Sigmoid colon (tissue), 7 donors: ENCODE results near the gene NPTN. TPM values are rescaled to one million over a fixed set of nuclear protein-coding genes. Genes with fewer than 3 reads are reported as not detected.

Experiments used
- DNase-seq: peaks from one replicate; pipeline ENCODE4 v3.0.0-alpha.2; 2019
- H3K27ac ChIP-seq, 4 donors: fragments of 200-600 bp; sonication (generic); one replicate each; pipeline ENCODE4 v1.5.1; 2016 to 2019; ENCODE audit warnings: mild to moderate bottlenecking in 1 of 4
- H3K27me3 ChIP-seq, 3 donors: fragments of 200-600 bp; sonication (generic); one replicate each; pipeline ENCODE4 v1.5.1; 2019; ENCODE audit warnings: mild to moderate bottlenecking in 1 of 3
- H3K36me3 ChIP-seq, 4 donors: fragments of 200-600 bp; sonication (generic); one replicate each; pipeline ENCODE4 v1.5.1; 2016 to 2019
- H3K4me1 ChIP-seq, 4 donors: fragments of 200-600 bp; sonication (generic); one replicate each; pipeline ENCODE4 v1.5.1; 2017 to 2019
- H3K4me3 ChIP-seq, 4 donors: fragments of 200-600 bp; sonication (generic); one replicate each; pipeline ENCODE4 v1.5.1; 2017 to 2019; ENCODE audit warnings: mild to moderate bottlenecking in 2 of 4, moderate library complexity in 1 of 4
- H3K9me3 ChIP-seq, 4 donors: fragments of 200-600 bp in 3 of 4; sonication (generic) in 3 of 4; one replicate each; pipeline versions ENCODE4 v1.5.1 to v1.6.1; 2013 to 2019
- CTCF ChIP-seq, 4 experiments: fragments of 450-650 bp in 3 of 4; fragments of 200-600 bp in 1 of 4; IDR thresholded peaks; one replicate each; pipeline ENCODE4 v1.5.1; 2016 to 2019; ENCODE audit warnings: antibody characterized with exemption in 4 of 4, mild to moderate bottlenecking in 3 of 4, moderate library complexity in 2 of 4
- EP300 ChIP-seq, 4 donors: sonication (generic); formaldehyde crosslinking; IDR thresholded peaks; one replicate each; pipeline ENCODE4 v1.6.1; 2017; ENCODE audit warnings: antibody characterized with exemption in 4 of 4
- POLR2A ChIP-seq, 2 donors: fragments of 450-650 bp; IDR thresholded peaks; one replicate each; pipeline ENCODE4 v1.6.1; 2016; ENCODE audit warnings: antibody characterized with exemption in 2 of 2, mild to moderate bottlenecking in 2 of 2, moderate library complexity in 2 of 2
- POLR2AphosphoS5 ChIP-seq, 4 donors: sonication (generic); formaldehyde crosslinking; IDR thresholded peaks; one replicate each; pipeline ENCODE4 v1.6.1; 2017; ENCODE audit warnings: antibody characterized with exemption in 4 of 4
- WGBS, 2 donors: extraction: QIAGEN DNeasy Blood & Tissue Kit; methylation state at CpG; one replicate each; pipeline ENCODE4 v1.1.7; 2013; 5-methylcytosine and 5-hydroxymethylcytosine counted together
- intact Hi-C: fragments of 100-400 bp; cut with DNase I; formaldehyde crosslinking; loops from one replicate; pipeline ENCODE4 v1.15.1; 2023
- polyA plus RNA-seq, 3 donors: library from polyadenylated mRNA; stranded (reverse); fragments of 200-250 nt; gene quantifications; one replicate each; pipeline ENCODE4 v1.2.3, GENCODE V29; 2013
- total RNA-seq, 4 donors: library from RNA; depleted of rRNA; stranded (reverse); fragments of >200 nt; gene quantifications; one replicate each; pipeline ENCODE4 v1.1.0, GENCODE V29; 2016
- donor health status: healthy with polysubstance abuse.
- donor health status: Bipolar disorder and iron deficiency.
- donor health status: healthy.

Gene NPTN
- total and polyA plus RNA-seq, 7 donors: 40.8 to 320 (median 216) TPM

- peak overlapping the region in 3 of 4 donors; percentile 84 to 89 (median 85) for H3K27ac ChIP-seq
- H3K36me3 ChIP-seq: peaks cover 0 to 8% (median 1%) of the 10 kb centered on the region in 4 donors
- H3K4me1 ChIP-seq: peaks cover 0 to 92% (median 88%) of the 10 kb centered on the region in 4 donors
- no peak for DNase-seq
- no peaks in the 10 kb centered on the region for H3K27me3 ChIP-seq
- intact Hi-C loops: no loop called here
- no peaks in the 10 kb centered on the region for H3K9me3 ChIP-seq
- TF ChIP-seq POLR2A (IDR thresholded peaks at IDR 0.05): no peak
- no peak for TF ChIP-seq CTCF (IDR thresholded peaks at IDR 0.05)
- TF ChIP-seq POLR2AphosphoS5 (IDR thresholded peaks at IDR 0.05): no peak
- TF ChIP-seq EP300 (IDR thresholded peaks at IDR 0.05): no peak
- WGBS, 2 donors: 49 to 51% methylated on average over 1 of the region's 1 CpG
- H3K4me3 ChIP-seq: no peak overlapping the region
Observed at GRCh38 chr15:73596174-73596573, 37.0 kb downstream of the NPTN start.

- WGBS, 2 donors: 76 to 90% methylated on average over 2 of the region's 2 CpGs
- peaks cover 0 to 71% (median 67%) of the 10 kb centered on the region in 4 donors for H3K4me1 ChIP-seq
- no peaks in the 10 kb centered on the region for H3K27me3 ChIP-seq
- DNase-seq: no peak
- peaks cover 1 to 27% (median 5%) of the 10 kb centered on the region in 4 donors for H3K36me3 ChIP-seq
- H3K27ac ChIP-seq: peak overlapping the region in 1 of 4 donors; percentile 45
- TF ChIP-seq POLR2AphosphoS5 (IDR thresholded peaks at IDR 0.05): no peak
- TF ChIP-seq POLR2A (IDR thresholded peaks at IDR 0.05): no peak
- no peak for TF ChIP-seq EP300 (IDR thresholded peaks at IDR 0.05)
- no peak for TF ChIP-seq CTCF (IDR thresholded peaks at IDR 0.05)
- H3K4me3 ChIP-seq: no peak overlapping the region
- intact Hi-C loops: no loop called here
- H3K9me3 ChIP-seq: no peaks in the 10 kb centered on the region
Observed at GRCh38 chr15:73594109-73594508, 39.1 kb downstream of the NPTN start.

- no peaks in the 10 kb centered on the region for H3K27me3 ChIP-seq
- no peak for TF ChIP-seq POLR2A (IDR thresholded peaks at IDR 0.05)
- no peak for TF ChIP-seq POLR2AphosphoS5 (IDR thresholded peaks at IDR 0.05)
- TF ChIP-seq CTCF (IDR thresholded peaks at IDR 0.05): no peak
- TF ChIP-seq EP300 (IDR thresholded peaks at IDR 0.05): no peak
- peak; percentile 79 for DNase-seq
- peaks cover 0 to 65% (median 61%) of the 10 kb centered on the region in 4 donors for H3K4me1 ChIP-seq
- peak overlapping the region in 2 of 4 donors; percentile 33 to 45 for H3K27ac ChIP-seq
- WGBS, 2 donors: 68 to 80% methylated on average over 9 of the region's 9 CpGs
- H3K4me3 ChIP-seq: no peak overlapping the region
- H3K36me3 ChIP-seq: peaks cover 6 to 33% (median 10%) of the 10 kb centered on the region in 4 donors
- intact Hi-C loops: no loop called here
- no peaks in the 10 kb centered on the region for H3K9me3 ChIP-seq
Observed at GRCh38 chr15:73593304-73594074, 39.7 kb downstream of the NPTN start.

- 90 to 97% methylated on average over 5 of the region's 5 CpGs for WGBS, 2 donors
- no peak overlapping the region for H3K4me3 ChIP-seq
- H3K4me1 ChIP-seq: peaks cover 0 to 43% (median 32%) of the 10 kb centered on the region in 4 donors
- intact Hi-C loops: no loop called here
- no peak overlapping the region for H3K27ac ChIP-seq
- no peaks in the 10 kb centered on the region for H3K27me3 ChIP-seq
- DNase-seq: no peak
- no peaks in the 10 kb centered on the region for H3K9me3 ChIP-seq
- TF ChIP-seq POLR2AphosphoS5 (IDR thresholded peaks at IDR 0.05): no peak
- no peak for TF ChIP-seq EP300 (IDR thresholded peaks at IDR 0.05)
- no peak for TF ChIP-seq POLR2A (IDR thresholded peaks at IDR 0.05)
- no peak for TF ChIP-seq CTCF (IDR thresholded peaks at IDR 0.05)
- H3K36me3 ChIP-seq: peaks cover 14 to 66% (median 29%) of the 10 kb centered on the region in 4 donors
Observed at GRCh38 chr15:73590263-73590662, 42.9 kb downstream of the NPTN start.
